Smooth muscle cell (in vitro differentiated cells): ENCODE results near the gene RNFT1. TPM values are rescaled to one million over a fixed set of nuclear protein-coding genes. Genes with fewer than 3 reads are reported as not detected.
"Not testable (repeated sequence)": the region's sequence is repeated elsewhere in the genome, so short reads cannot be mapped to it uniquely, and the experiment has no call there.

Source experiments
- DNase-seq: peaks from one replicate; lab custom pipeline; 2025; ENCODE audit not compliant: unreplicated experiment; lab: John Stamatoyannopoulos, UW
- H2AFZ ChIP-seq: fragments of 200-600 bp; sonication (generic); 2 replicates; pipeline ENCODE4 v1.6.0; 2016; ENCODE audit warnings: antibody characterized with exemption, low read depth, mild to moderate bottlenecking
- H3F3A ChIP-seq: fragments of 200-600 bp; sonication (generic); 2 replicates; pipeline ENCODE4 v1.6.0; 2017; ENCODE audit warnings: antibody characterized with exemption, low read depth
- H3K27ac ChIP-seq: fragments of 200-600 bp; sonication (generic); 2 replicates; pipeline ENCODE4 v1.5.1; 2016; ENCODE audit warnings: low read depth, mild to moderate bottlenecking
- H3K27me3 ChIP-seq: fragments of 200-600 bp; sonication (generic); 2 replicates; pipeline ENCODE4 v1.6.1; 2016; ENCODE audit warnings: low read depth, mild to moderate bottlenecking
- H3K36me3 ChIP-seq: fragments of 200-600 bp; sonication (generic); 2 replicates; pipeline ENCODE4 v1.5.1; 2016; ENCODE audit warnings: low read depth
- H3K4me1 ChIP-seq: fragments of 200-600 bp; sonication (generic); 2 replicates; pipeline ENCODE4 v1.5.1; 2016; ENCODE audit warnings: low read depth
- H3K4me2 ChIP-seq: fragments of 200-600 bp; sonication (generic); 2 replicates; pipeline ENCODE4 v1.6.0; 2016; ENCODE audit warnings: mild to moderate bottlenecking
- H3K4me3 ChIP-seq: fragments of 200-600 bp; sonication (generic); 2 replicates; pipeline ENCODE4 v1.5.1; 2016; ENCODE audit warnings: mild to moderate bottlenecking
- H3K79me2 ChIP-seq: fragments of 200-600 bp; sonication (generic); 2 replicates; pipeline ENCODE4 v1.6.0; 2016; ENCODE audit warnings: low read depth, mild to moderate bottlenecking
- H3K9ac ChIP-seq: fragments of 200-600 bp; sonication (generic); 2 replicates; pipeline ENCODE4 v1.6.0; 2016; ENCODE audit warnings: low read depth
- H3K9me3 ChIP-seq: fragments of 200-600 bp; sonication (generic); replicated peaks from 2 replicates; pipeline ENCODE4 v1.5.1; 2016; ENCODE audit warnings: low read depth
- H4K20me1 ChIP-seq: fragments of 200-600 bp; sonication (generic); 2 replicates; pipeline ENCODE4 v1.6.0; 2016; ENCODE audit warnings: low read depth
- WGBS: methylation state at CpG from one replicate; pipeline ENCODE4 v1.1.7; 2016; ENCODE audit warnings: low lambda C conversion rate; 5-methylcytosine and 5-hydroxymethylcytosine counted together
- polyA plus RNA-seq: library from polyadenylated mRNA; unstranded; fragments of >200 nt; fragmentation: Nextera tagmentation; extraction: Ambion mirVana; gene quantifications from 2 replicates; pipeline ENCODE4 v1.2.1, GENCODE V29; 2016
- total RNA-seq: library from RNA; depleted of rRNA; stranded (reverse); fragments of >200 nt; gene quantifications from 2 replicates; pipeline ENCODE4 v1.2.3, GENCODE V29; 2014
- TF ChIP-seq, protein P1 (sequence below): fragments of 200-600 bp; sonication (generic); IDR thresholded peaks from 2 replicates; pipeline ENCODE4 v1.5.1; 2017; ENCODE audit warnings: borderline replicate concordance, mild to moderate bottlenecking, antibody characterized with exemption; ENCODE audit not compliant: insufficient read depth, poor library complexity, severe bottlenecking

The RNFT1 gene
- total and polyA plus RNA-seq, 2 experiments from 2014 or later, result 23.9 to 24.0 TPM

DNA sequence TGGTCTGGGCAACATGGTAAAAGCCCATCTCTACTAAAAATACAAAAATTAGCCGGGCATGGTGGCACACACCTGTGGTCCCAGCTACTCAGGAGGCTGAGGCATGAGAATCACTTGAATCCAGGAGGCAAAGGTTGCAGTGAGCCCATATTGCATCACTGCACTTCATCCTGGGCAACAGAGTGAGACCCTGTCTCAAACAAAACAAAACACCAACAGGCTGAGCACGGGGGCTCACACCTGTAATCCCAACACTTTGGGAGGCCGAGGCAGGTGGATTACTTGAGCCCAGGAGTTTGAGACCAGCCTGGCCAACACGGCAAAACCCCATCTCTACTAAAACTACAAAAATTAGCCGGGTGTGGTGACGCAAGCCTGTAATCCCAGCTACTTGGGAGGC is 10.6 kb upstream of the RNFT1 start:
- H4K20me1 ChIP-seq, DNase-seq, H3K4me2 ChIP-seq, H3K79me2 ChIP-seq, H3K36me3 ChIP-seq, H3K9ac ChIP-seq, H3K4me3 ChIP-seq, H3K27me3 ChIP-seq, H3K27ac ChIP-seq, H3K9me3 ChIP-seq, H3F3A ChIP-seq, H2AFZ ChIP-seq, H3K4me1 ChIP-seq: not testable (repeated sequence)
- 93% methylated on average over 6 of the region's 6 CpGs for WGBS

DNA sequence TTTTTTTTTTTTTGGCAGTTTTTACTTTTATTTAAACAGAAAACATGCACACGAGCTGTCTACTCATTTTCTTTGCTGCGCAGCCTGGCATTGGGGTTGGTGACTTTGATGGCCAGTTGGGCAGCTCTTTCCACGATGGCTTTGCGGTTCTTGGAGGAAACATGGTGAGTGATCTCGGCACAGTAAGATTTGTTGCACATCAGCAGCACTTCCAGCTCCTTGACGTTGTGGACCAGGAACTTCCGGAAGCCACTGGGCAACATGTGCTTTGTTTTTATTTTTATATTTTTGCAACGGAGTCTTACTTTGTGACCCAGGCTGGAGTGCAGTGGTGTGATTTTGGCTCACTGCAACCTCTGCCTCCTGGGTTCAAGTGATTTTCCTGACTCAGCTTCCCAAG is 8.9 kb upstream of the RNFT1 start:
- not testable (repeated sequence) for H2AFZ ChIP-seq, H3K4me1 ChIP-seq, H3K36me3 ChIP-seq, H3K27ac ChIP-seq, H3K9me3 ChIP-seq, H3K27me3 ChIP-seq, H3K4me3 ChIP-seq, DNase-seq, H3K4me2 ChIP-seq, H4K20me1 ChIP-seq, H3K9ac ChIP-seq, H3F3A ChIP-seq, H3K79me2 ChIP-seq
- 92% methylated on average over 8 of the region's 8 CpGs for WGBS

DNA sequence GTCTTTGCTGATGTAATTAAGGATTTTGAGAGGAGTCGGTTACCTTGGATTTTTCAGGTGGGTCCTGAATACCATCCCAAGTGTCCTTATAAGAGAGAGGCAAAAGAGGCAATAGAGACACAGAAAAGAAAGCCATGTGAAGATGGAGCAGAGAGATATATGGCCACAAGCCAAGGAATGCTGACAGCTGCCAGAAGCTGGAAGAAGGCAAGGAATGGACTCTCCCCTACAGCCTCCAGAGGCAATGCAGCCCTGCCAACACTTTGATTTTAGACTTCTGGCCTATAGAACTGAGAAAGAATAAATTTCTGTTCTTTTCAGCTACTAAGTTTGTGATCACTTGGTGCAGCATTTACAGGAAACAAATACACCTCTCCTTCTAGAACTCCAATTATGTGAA is 8.2 kb upstream of the RNFT1 start:
- no peak overlapping the region for H3K9ac ChIP-seq
- TF ChIP-seq, protein P1, sequence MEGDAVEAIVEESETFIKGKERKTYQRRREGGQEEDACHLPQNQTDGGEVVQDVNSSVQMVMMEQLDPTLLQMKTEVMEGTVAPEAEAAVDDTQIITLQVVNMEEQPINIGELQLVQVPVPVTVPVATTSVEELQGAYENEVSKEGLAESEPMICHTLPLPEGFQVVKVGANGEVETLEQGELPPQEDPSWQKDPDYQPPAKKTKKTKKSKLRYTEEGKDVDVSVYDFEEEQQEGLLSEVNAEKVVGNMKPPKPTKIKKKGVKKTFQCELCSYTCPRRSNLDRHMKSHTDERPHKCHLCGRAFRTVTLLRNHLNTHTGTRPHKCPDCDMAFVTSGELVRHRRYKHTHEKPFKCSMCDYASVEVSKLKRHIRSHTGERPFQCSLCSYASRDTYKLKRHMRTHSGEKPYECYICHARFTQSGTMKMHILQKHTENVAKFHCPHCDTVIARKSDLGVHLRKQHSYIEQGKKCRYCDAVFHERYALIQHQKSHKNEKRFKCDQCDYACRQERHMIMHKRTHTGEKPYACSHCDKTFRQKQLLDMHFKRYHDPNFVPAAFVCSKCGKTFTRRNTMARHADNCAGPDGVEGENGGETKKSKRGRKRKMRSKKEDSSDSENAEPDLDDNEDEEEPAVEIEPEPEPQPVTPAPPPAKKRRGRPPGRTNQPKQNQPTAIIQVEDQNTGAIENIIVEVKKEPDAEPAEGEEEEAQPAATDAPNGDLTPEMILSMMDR, result no peak
- no peaks in the 10 kb centered on the region for H3K27me3 ChIP-seq
- H2AFZ ChIP-seq, result no peak overlapping the region
- H3K79me2 ChIP-seq, result no peaks in the 10 kb centered on the region
- DNase-seq, result no peak
- no peaks in the 10 kb centered on the region for H3K36me3 ChIP-seq
- 100% methylated on average over 1 of the region's 1 CpG for WGBS
- H3K4me2 ChIP-seq, result no peak overlapping the region
- no peaks in the 10 kb centered on the region for H3F3A ChIP-seq
- H4K20me1 ChIP-seq, result no peaks in the 10 kb centered on the region
- no peaks in the 10 kb centered on the region for H3K4me1 ChIP-seq
- no peak overlapping the region for H3K27ac ChIP-seq
- H3K9me3 ChIP-seq, result no peaks in the 10 kb centered on the region
- H3K4me3 ChIP-seq, result no peak overlapping the region

DNA sequence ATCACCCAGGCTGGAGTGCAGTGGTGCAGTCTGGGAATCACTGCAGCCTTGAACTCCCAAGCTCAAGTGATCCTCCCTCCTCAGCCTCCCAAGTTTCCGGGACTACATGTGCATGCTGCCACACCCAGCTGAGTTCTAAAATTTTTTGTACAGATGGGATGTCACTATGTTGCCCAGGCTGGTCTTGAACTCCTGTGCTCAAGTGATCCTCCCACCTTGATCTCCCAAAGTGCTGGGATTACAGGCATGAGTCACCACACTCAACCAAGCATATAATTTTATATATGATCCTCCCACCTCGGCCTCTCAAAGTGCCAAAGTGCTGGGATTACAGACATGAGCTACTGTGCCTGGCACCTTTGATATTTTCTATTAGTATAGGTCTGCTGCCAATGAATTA is 7.2 kb upstream of the RNFT1 start:
- not testable (repeated sequence) for H2AFZ ChIP-seq, H3F3A ChIP-seq, H3K79me2 ChIP-seq, H3K36me3 ChIP-seq, H3K9me3 ChIP-seq, H3K4me2 ChIP-seq, H3K27me3 ChIP-seq, H3K9ac ChIP-seq, H3K4me3 ChIP-seq, H3K27ac ChIP-seq, H4K20me1 ChIP-seq, H3K4me1 ChIP-seq, DNase-seq
- WGBS, result 98% methylated on average over 2 of the region's 2 CpGs

DNA sequence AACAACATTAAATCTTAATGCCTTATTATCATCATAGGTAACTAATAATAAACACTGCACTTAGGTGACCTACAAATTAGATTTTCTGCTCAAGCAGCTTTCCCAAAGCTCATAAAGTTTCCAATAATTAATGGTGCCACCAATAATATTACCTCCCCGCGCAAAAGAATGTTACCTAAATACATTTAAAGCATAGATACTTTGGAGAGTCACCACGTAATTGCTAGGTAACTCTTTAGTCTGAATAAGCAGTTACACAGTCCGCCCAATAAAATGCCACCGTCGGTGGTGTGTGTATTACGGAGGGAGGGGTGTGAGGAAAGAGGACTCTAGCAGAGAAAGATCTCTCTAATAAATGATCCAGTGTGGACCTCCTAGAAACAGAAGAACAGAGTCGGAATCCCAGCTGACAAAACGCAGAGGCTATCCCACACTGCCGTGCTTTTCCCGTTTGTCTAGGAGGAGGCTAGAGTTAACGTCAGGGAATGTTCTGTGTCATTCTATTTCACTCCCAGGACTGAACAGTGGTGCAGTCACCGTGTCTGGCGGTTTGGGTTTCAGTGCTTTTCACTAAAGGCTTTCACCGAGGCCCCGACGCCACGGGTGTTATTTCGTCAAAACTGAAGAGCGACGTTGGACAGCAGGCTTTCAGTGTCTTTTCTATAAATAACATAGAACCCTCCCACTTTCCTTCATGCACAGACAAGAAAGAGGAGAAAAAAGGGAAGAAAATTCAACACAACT is 630 bp downstream of the RNFT1 start:
- H3K9me3 ChIP-seq, result no peaks in the 10 kb centered on the region
- peak overlapping the region; percentile 91 for H3K27ac ChIP-seq
- H3K36me3 ChIP-seq, result no peaks in the 10 kb centered on the region
- TF ChIP-seq, protein P1, result no peak
- no peaks in the 10 kb centered on the region for H3K27me3 ChIP-seq
- no peaks in the 10 kb centered on the region for H3K4me1 ChIP-seq
- H2AFZ ChIP-seq, result peak overlapping the region; percentile 99
- 8% methylated on average over 21 of the region's 21 CpGs for WGBS
- H3F3A ChIP-seq, result no peaks in the 10 kb centered on the region
- DNase-seq, result peak; percentile 54
- H3K9ac ChIP-seq, result peak overlapping the region; percentile 95
- H3K4me3 ChIP-seq, result peak overlapping the region; percentile 84
- peaks cover 14% of the 10 kb centered on the region for H3K79me2 ChIP-seq
- no peaks in the 10 kb centered on the region for H4K20me1 ChIP-seq
- peak overlapping the region; percentile 95 for H3K4me2 ChIP-seq
